ENCODE measurements around the gene GKN1.

GKN1 gene

GRCh38 chr2:69017080-69017479 lies 42.6 kb downstream of the GKN1 start:
- H3K27ac ChIP-seq (ENCODE audit: low read depth in 2 of 2, low read length in 2 of 2) = no peak overlapping the region

GRCh38 chr2:69017835-69018234 lies 43.4 kb downstream of the GKN1 start:
- no peaks in the 10 kb centered on the region for H3K9me3 ChIP-seq (ENCODE audit: control insufficient read depth in 2 of 2, low read length in 2 of 2)
- no peak overlapping the region for H3K9ac ChIP-seq (ENCODE audit: low read depth in 1 of 2, low read length in 2 of 2)
- H3K36me3 ChIP-seq (ENCODE audit: control insufficient read depth in 2 of 2, insufficient read depth in 2 of 2, low read length in 2 of 2) = no peaks in the 10 kb centered on the region
- H3K4me1 ChIP-seq (ENCODE audit: control insufficient read depth in 2 of 2, insufficient read depth in 2 of 2, low read length in 2 of 2) = peaks cover 9 to 16% of the 10 kb centered on the region in 2 donors
- H3K27me3 ChIP-seq (ENCODE audit: control insufficient read depth in 2 of 2, insufficient read depth in 2 of 2, low read length in 2 of 2) = peaks cover 13 to 19% of the 10 kb centered on the region in 2 donors
- H3K27ac ChIP-seq (ENCODE audit: low read depth in 2 of 2, low read length in 2 of 2) = no peak overlapping the region
- H3K4me3 ChIP-seq (ENCODE audit: low read length in 2 of 2) = no peak overlapping the region

More at GRCh38 chr2:69017080-69017479, 42.6 kb downstream of the GKN1 start:
- H3K27me3 ChIP-seq (ENCODE audit: control insufficient read depth in 2 of 2, insufficient read depth in 2 of 2, low read length in 2 of 2) = peaks cover 13 to 23% of the 10 kb centered on the region in 2 donors
- no peaks in the 10 kb centered on the region for H3K9me3 ChIP-seq (ENCODE audit: control insufficient read depth in 2 of 2, low read length in 2 of 2)
- H3K9ac ChIP-seq (ENCODE audit: low read depth in 1 of 2, low read length in 2 of 2) = no peak overlapping the region
- no peaks in the 10 kb centered on the region for H3K36me3 ChIP-seq (ENCODE audit: control insufficient read depth in 2 of 2, insufficient read depth in 2 of 2, low read length in 2 of 2)
- no peak overlapping the region for H3K4me3 ChIP-seq (ENCODE audit: low read length in 2 of 2)
- H3K4me1 ChIP-seq (ENCODE audit: control insufficient read depth in 2 of 2, insufficient read depth in 2 of 2, low read length in 2 of 2) = peaks cover 9 to 19% of the 10 kb centered on the region in 2 donors

- no peak overlapping the region for H3K4me3 ChIP-seq (ENCODE audit: low read length in 2 of 2)
- H3K27ac ChIP-seq (ENCODE audit: low read depth in 2 of 2, low read length in 2 of 2) = no peak overlapping the region
- H3K27me3 ChIP-seq (ENCODE audit: control insufficient read depth in 2 of 2, insufficient read depth in 2 of 2, low read length in 2 of 2) = peaks cover 13 to 18% of the 10 kb centered on the region in 2 donors
- no peak overlapping the region for H3K9ac ChIP-seq (ENCODE audit: low read depth in 1 of 2, low read length in 2 of 2)
- H3K4me1 ChIP-seq (ENCODE audit: control insufficient read depth in 2 of 2, insufficient read depth in 2 of 2, low read length in 2 of 2) = peaks cover 7 to 9% of the 10 kb centered on the region in 2 donors
- no peaks in the 10 kb centered on the region for H3K36me3 ChIP-seq (ENCODE audit: control insufficient read depth in 2 of 2, insufficient read depth in 2 of 2, low read length in 2 of 2)
- H3K9me3 ChIP-seq (ENCODE audit: control insufficient read depth in 2 of 2, low read length in 2 of 2) = no peaks in the 10 kb centered on the region
Measured at GRCh38 chr2:69018678-69019095, 44.3 kb downstream of the GKN1 start.

GRCh38 chr2:69020496-69021426 lies 46.3 kb downstream of the GKN1 start:
- Histone ChIP-seq H3K9me3 (ENCODE audit: control insufficient read depth in 2 of 2, low read length in 2 of 2) (no peaks in the 10 kb centered on the region), H3K4me1 (ENCODE audit: control insufficient read depth in 2 of 2, insufficient read depth in 2 of 2, low read length in 2 of 2) (peaks cover 7 to 9% of the 10 kb centered on the region in 2 donors)

GRCh38 chr2:69021727-69022126 lies 47.3 kb downstream of the GKN1 start:
- H3K36me3 ChIP-seq (ENCODE audit: control insufficient read depth in 2 of 2, insufficient read depth in 2 of 2, low read length in 2 of 2) = no peaks in the 10 kb centered on the region
- peaks cover 3 to 4% of the 10 kb centered on the region in 2 donors for H3K27me3 ChIP-seq (ENCODE audit: control insufficient read depth in 2 of 2, insufficient read depth in 2 of 2, low read length in 2 of 2)
- no peak overlapping the region for H3K4me3 ChIP-seq (ENCODE audit: low read length in 2 of 2)
- H3K27ac ChIP-seq (ENCODE audit: low read depth in 2 of 2, low read length in 2 of 2) = no peak overlapping the region
- no peaks in the 10 kb centered on the region for H3K9me3 ChIP-seq (ENCODE audit: control insufficient read depth in 2 of 2, low read length in 2 of 2)
- H3K4me1 ChIP-seq (ENCODE audit: control insufficient read depth in 2 of 2, insufficient read depth in 2 of 2, low read length in 2 of 2) = peaks cover 7 to 9% of the 10 kb centered on the region in 2 donors
- H3K9ac ChIP-seq (ENCODE audit: low read depth in 1 of 2, low read length in 2 of 2) = no peak overlapping the region

More at GRCh38 chr2:69020496-69021426, 46.3 kb downstream of the GKN1 start:
- Histone ChIP-seq H3K9ac (ENCODE audit: low read depth in 1 of 2, low read length in 2 of 2) (no peak overlapping the region), H3K4me3 (ENCODE audit: low read length in 2 of 2) (no peak overlapping the region), H3K27me3 (ENCODE audit: control insufficient read depth in 2 of 2, insufficient read depth in 2 of 2, low read length in 2 of 2) (peaks cover 4 to 7% of the 10 kb centered on the region in 2 donors), H3K36me3 (ENCODE audit: control insufficient read depth in 2 of 2, insufficient read depth in 2 of 2, low read length in 2 of 2) (no peaks in the 10 kb centered on the region), H3K27ac (ENCODE audit: low read depth in 2 of 2, low read length in 2 of 2) (no peak overlapping the region)

GRCh38 chr2:69022548-69022947 lies 48.1 kb downstream of the GKN1 start:
- H3K9ac ChIP-seq (ENCODE audit: low read depth in 1 of 2, low read length in 2 of 2) = no peak overlapping the region

GRCh38 chr2:69023236-69023635 lies 48.8 kb downstream of the GKN1 start:
- Histone ChIP-seq H3K36me3 (ENCODE audit: control insufficient read depth in 2 of 2, insufficient read depth in 2 of 2, low read length in 2 of 2) (no peaks in the 10 kb centered on the region), H3K27me3 (ENCODE audit: control insufficient read depth in 2 of 2, insufficient read depth in 2 of 2, low read length in 2 of 2) (peaks cover 0 to 1% of the 10 kb centered on the region in 2 donors), H3K4me3 (ENCODE audit: low read length in 2 of 2) (no peak overlapping the region), H3K9ac (ENCODE audit: low read depth in 1 of 2, low read length in 2 of 2) (no peak overlapping the region), H3K9me3 (ENCODE audit: control insufficient read depth in 2 of 2, low read length in 2 of 2) (no peaks in the 10 kb centered on the region), H3K4me1 (ENCODE audit: control insufficient read depth in 2 of 2, insufficient read depth in 2 of 2, low read length in 2 of 2) (peaks cover 7 to 9% of the 10 kb centered on the region in 2 donors), H3K27ac (ENCODE audit: low read depth in 2 of 2, low read length in 2 of 2) (no peak overlapping the region)

More at GRCh38 chr2:69022548-69022947, 48.1 kb downstream of the GKN1 start:
- no peak overlapping the region for H3K27ac ChIP-seq (ENCODE audit: low read depth in 2 of 2, low read length in 2 of 2)
- peaks cover 7 to 9% of the 10 kb centered on the region in 2 donors for H3K4me1 ChIP-seq (ENCODE audit: control insufficient read depth in 2 of 2, insufficient read depth in 2 of 2, low read length in 2 of 2)
- no peak overlapping the region for H3K4me3 ChIP-seq (ENCODE audit: low read length in 2 of 2)
- peaks cover 0 to 4% of the 10 kb centered on the region in 2 donors for H3K27me3 ChIP-seq (ENCODE audit: control insufficient read depth in 2 of 2, insufficient read depth in 2 of 2, low read length in 2 of 2)
- H3K36me3 ChIP-seq (ENCODE audit: control insufficient read depth in 2 of 2, insufficient read depth in 2 of 2, low read length in 2 of 2) = no peaks in the 10 kb centered on the region
- H3K9me3 ChIP-seq (ENCODE audit: control insufficient read depth in 2 of 2, low read length in 2 of 2) = no peaks in the 10 kb centered on the region

- Histone ChIP-seq H3K4me1 (ENCODE audit: control insufficient read depth in 2 of 2, insufficient read depth in 2 of 2, low read length in 2 of 2) (peaks cover under 1 to 2% of the 10 kb centered on the region in 2 donors), H3K27ac (ENCODE audit: low read depth in 2 of 2, low read length in 2 of 2) (no peak overlapping the region)
Measured at GRCh38 chr2:69026026-69026425, 51.6 kb downstream of the GKN1 start.

GRCh38 chr2:69026691-69027459 lies 52.4 kb downstream of the GKN1 start:
- no peak overlapping the region for H3K9ac ChIP-seq (ENCODE audit: low read depth in 1 of 2, low read length in 2 of 2)
- no peaks in the 10 kb centered on the region for H3K36me3 ChIP-seq (ENCODE audit: control insufficient read depth in 2 of 2, insufficient read depth in 2 of 2, low read length in 2 of 2)
- H3K27ac ChIP-seq (ENCODE audit: low read depth in 2 of 2, low read length in 2 of 2) = no peak overlapping the region
- no peaks in the 10 kb centered on the region for H3K4me1 ChIP-seq (ENCODE audit: control insufficient read depth in 2 of 2, insufficient read depth in 2 of 2, low read length in 2 of 2)
- no peaks in the 10 kb centered on the region for H3K9me3 ChIP-seq (ENCODE audit: control insufficient read depth in 2 of 2, low read length in 2 of 2)
- H3K27me3 ChIP-seq (ENCODE audit: control insufficient read depth in 2 of 2, insufficient read depth in 2 of 2, low read length in 2 of 2) = no peaks in the 10 kb centered on the region
- no peak overlapping the region for H3K4me3 ChIP-seq (ENCODE audit: low read length in 2 of 2)

More at GRCh38 chr2:69026026-69026425, 51.6 kb downstream of the GKN1 start:
- no peaks in the 10 kb centered on the region for H3K36me3 ChIP-seq (ENCODE audit: control insufficient read depth in 2 of 2, insufficient read depth in 2 of 2, low read length in 2 of 2)
- no peaks in the 10 kb centered on the region for H3K9me3 ChIP-seq (ENCODE audit: control insufficient read depth in 2 of 2, low read length in 2 of 2)
- H3K9ac ChIP-seq (ENCODE audit: low read depth in 1 of 2, low read length in 2 of 2) = no peak overlapping the region
- H3K27me3 ChIP-seq (ENCODE audit: control insufficient read depth in 2 of 2, insufficient read depth in 2 of 2, low read length in 2 of 2) = no peaks in the 10 kb centered on the region
- H3K4me3 ChIP-seq (ENCODE audit: low read length in 2 of 2) = no peak overlapping the region
